ENCODE data around the gene RAB18. TPM values are rescaled to one million over a fixed set of nuclear protein-coding genes. Genes with fewer than 3 reads are reported as not detected.
A peak's percentile ranks its signal among the peaks of the same experiment; 100 is the strongest.

The RAB18 gene
- polyA plus RNA-seq, 1 donor (not counting 4 experiments of a cell fraction or from before 2014, with no cell fraction given), result 179 TPM

GRCh38 chr10:27490807-27491206, 13.3 kb upstream of the RAB18 start:
- Histone ChIP-seq H3K27ac (ENCODE audit: control insufficient read depth, insufficient read depth, low read length) (peak overlapping the region; percentile 15), H3K9ac (ENCODE audit: control insufficient read depth, extremely low read depth, insufficient read depth, low read length) (no peak overlapping the region), H4K20me1 (ENCODE audit: control insufficient read depth, extremely low read depth, insufficient read depth, low read length) (no peaks in the 10 kb centered on the region), H3K79me2 (ENCODE audit: control insufficient read depth, insufficient read depth, low read length) (no peaks in the 10 kb centered on the region), H3K4me1 (ENCODE audit: control insufficient read depth, extremely low read depth, insufficient read depth, low read length) (peaks cover 13% of the 10 kb centered on the region), H3K9me3 (ENCODE audit: control insufficient read depth, low read depth, low read length) (no peaks in the 10 kb centered on the region), H3K9me1 (ENCODE audit: control insufficient read depth, extremely low read depth, insufficient read depth, low read length) (no peaks in the 10 kb centered on the region), H3K36me3 (ENCODE audit: control insufficient read depth in 2 of 2, extremely low read depth in 1 of 2, insufficient read depth in 2 of 2, low read length in 2 of 2) (no peaks in the 10 kb centered on the region), H3K4me3 (ENCODE audit: control insufficient read depth in 2 of 3, extremely low read depth in 1 of 3, insufficient read depth in 2 of 3, low read depth in 1 of 3, low read length in 3 of 3) (no peak overlapping the region), H2AFZ (ENCODE audit: control insufficient read depth, low read length) (peak overlapping the region; percentile 6), H3K4me2 (ENCODE audit: control insufficient read depth, extremely low read depth, insufficient read depth, low read depth, low read length) (peak overlapping the region; percentile 50), H3K27me3 (ENCODE audit: control insufficient read depth, extremely low read depth, insufficient read depth, low read length) (no peaks in the 10 kb centered on the region)
- dilution Hi-C loops (cut with MboI; ENCODE audit: extremely low pct_ligation_motif_present, low sequenced_read_pairs), result no loop called here
- TF ChIP-seq CTCF (optimal IDR thresholded peaks at IDR 0.05 in 1 of 3, IDR thresholded peaks at IDR 0.05 in 1 of 3, conservative IDR thresholded peaks at IDR 0.05 in 1 of 3; ENCODE audit: extremely low read depth in 1 of 3, insufficient read depth in 2 of 3, low read length in 3 of 3), result no peak
- DNase-seq (ENCODE audit: low read depth, low spot score) (no peak), FAIRE-seq (peak; percentile 89)

- no peaks in the 10 kb centered on the region for H3K36me3 ChIP-seq (ENCODE audit: control insufficient read depth in 2 of 2, extremely low read depth in 1 of 2, insufficient read depth in 2 of 2, low read length in 2 of 2)
- H4K20me1 ChIP-seq (ENCODE audit: control insufficient read depth, extremely low read depth, insufficient read depth, low read length), result no peaks in the 10 kb centered on the region
- dilution Hi-C loops (cut with MboI; ENCODE audit: extremely low pct_ligation_motif_present, low sequenced_read_pairs), result no loop called here
- TF ChIP-seq EZH2 (IDR thresholded peaks at IDR 0.05; ENCODE audit: low read length), result no peak
- TF ChIP-seq CTCF (optimal IDR thresholded peaks at IDR 0.05 in 1 of 3, IDR thresholded peaks at IDR 0.05 in 1 of 3, conservative IDR thresholded peaks at IDR 0.05 in 1 of 3; ENCODE audit: extremely low read depth in 1 of 3, insufficient read depth in 2 of 3, low read length in 3 of 3), result no peak
- no peak overlapping the region for H3K4me3 ChIP-seq (ENCODE audit: control insufficient read depth in 2 of 3, extremely low read depth in 1 of 3, insufficient read depth in 2 of 3, low read depth in 1 of 3, low read length in 3 of 3)
- H3K27ac ChIP-seq (ENCODE audit: control insufficient read depth, insufficient read depth, low read length), result no peak overlapping the region
- H3K9ac ChIP-seq (ENCODE audit: control insufficient read depth, extremely low read depth, insufficient read depth, low read length), result no peak overlapping the region
- H3K79me2 ChIP-seq (ENCODE audit: control insufficient read depth, insufficient read depth, low read length), result no peaks in the 10 kb centered on the region
- no peaks in the 10 kb centered on the region for H3K9me3 ChIP-seq (ENCODE audit: control insufficient read depth, low read depth, low read length)
- no peaks in the 10 kb centered on the region for H3K27me3 ChIP-seq (ENCODE audit: control insufficient read depth, extremely low read depth, insufficient read depth, low read length)
- no peak overlapping the region for H3K4me2 ChIP-seq (ENCODE audit: control insufficient read depth, extremely low read depth, insufficient read depth, low read depth, low read length)
- H3K4me1 ChIP-seq (ENCODE audit: control insufficient read depth, extremely low read depth, insufficient read depth, low read length), result peaks cover 8% of the 10 kb centered on the region
- no peak for FAIRE-seq
- no peaks in the 10 kb centered on the region for H3K9me1 ChIP-seq (ENCODE audit: control insufficient read depth, extremely low read depth, insufficient read depth, low read length)
- no peak for DNase-seq (ENCODE audit: low read depth, low spot score)
- H2AFZ ChIP-seq (ENCODE audit: control insufficient read depth, low read length), result no peak overlapping the region
Measured at GRCh38 chr10:27494116-27494805, 9.8 kb upstream of the RAB18 start.

Measured in keratinocyte (primary cell).